OCI-LY7 (cell line): ENCODE measurements around the gene GRID1. TPM values are rescaled to one million over a fixed set of nuclear protein-coding genes. Genes with fewer than 3 reads are reported as not detected.

Experiments
- BruUV-seq: library from RNA; stranded (reverse); fragments of 400-500 nt; replicated peaks from 2 replicates; lab custom pipeline; 2021; lab: Mats Ljungman, UMichigan
- CTCF ChIA-PET: fragments of 300-600 bp; sonication (Branson Sonifier 250); formaldehyde crosslinking; loops from one replicate; lab custom pipeline; 2022; ENCODE audit warnings: antibody characterized with exemption; ENCODE audit not compliant: unreplicated experiment; lab: Charles Lee
- POLR2A ChIA-PET: fragments of 300-600 bp; sonication (Branson Sonifier 250); formaldehyde crosslinking; loops from one replicate; lab custom pipeline; 2022; ENCODE audit warnings: antibody characterized with exemption; lab: Charles Lee
- DNase-seq: peaks from one replicate; pipeline ENCODE4 v3.0.0-alpha.2; 2015; ENCODE audit warnings: low spot score
- H2AFZ ChIP-seq: fragments of 200-600 bp; sonication (generic), shearing (Covaris generic); 2 replicates; pipeline ENCODE4 v1.6.1; 2014; ENCODE audit warnings: mild to moderate bottlenecking, antibody characterized with exemption, low read length, moderate library complexity
- H3K27ac ChIP-seq: fragments of 200-600 bp; sonication (generic); 2 replicates; pipeline ENCODE4 v1.5.1; 2014; ENCODE audit warnings: mixed run types, low read depth, mild to moderate bottlenecking, moderate library complexity, low read length, inconsistent platforms; ENCODE audit not compliant: poor library complexity, severe bottlenecking
- H3K36me3 ChIP-seq: fragments of 200-600 bp; sonication (generic); 2 replicates; pipeline ENCODE4 v1.6.1; 2014; ENCODE audit warnings: mild to moderate bottlenecking, antibody characterized with exemption, low read length, moderate library complexity, mixed read lengths; ENCODE audit not compliant: insufficient read depth
- H3K4me1 ChIP-seq: fragments of 200-600 bp; sonication (generic); 2 replicates; pipeline ENCODE4 v1.5.1; 2014; ENCODE audit warnings: mild to moderate bottlenecking, low read length; ENCODE audit not compliant: insufficient read depth, poor library complexity, severe bottlenecking
- H3K4me2 ChIP-seq: fragments of 200-600 bp; sonication (generic); 2 replicates; pipeline ENCODE4 v1.6.1; 2014; ENCODE audit warnings: mild to moderate bottlenecking, low read length
- H3K4me3 ChIP-seq: fragments of 200-600 bp; sonication (generic); 2 replicates; pipeline ENCODE4 v1.5.1; 2014; ENCODE audit warnings: mild to moderate bottlenecking, low read depth, low read length; ENCODE audit not compliant: poor library complexity, severe bottlenecking
- H3K79me2 ChIP-seq: fragments of 200-600 bp; sonication (generic); 2 replicates; pipeline ENCODE4 v1.6.1; 2016; ENCODE audit warnings: low read depth, mild to moderate bottlenecking, low read length, moderate library complexity, mixed read lengths; ENCODE audit not compliant: insufficient read depth
- H3K9me2 ChIP-seq: fragments of 200-600 bp; sonication (generic); 2 replicates; pipeline ENCODE4 v1.6.1; 2016; ENCODE audit warnings: mild to moderate bottlenecking, low read length, mixed read lengths; ENCODE audit not compliant: insufficient read depth
- H3K9me3 ChIP-seq: fragments of 200-600 bp; sonication (generic); 2 replicates; pipeline ENCODE4 v1.6.1; 2014; ENCODE audit warnings: mild to moderate bottlenecking, mixed run types, low read length, mixed read lengths
- H4K20me1 ChIP-seq: fragments of 200-600 bp; sonication (generic); 2 replicates; pipeline ENCODE4 v1.6.1; 2014; ENCODE audit warnings: mild to moderate bottlenecking, antibody characterized with exemption, low read length, moderate library complexity, mixed read lengths; ENCODE audit not compliant: insufficient read depth
- EZH2phosphoT487 ChIP-seq: fragments of 200-600 bp; sonication (generic); IDR thresholded peaks from 2 replicates; pipeline ENCODE4 v1.6.1; 2018; ENCODE audit warnings: low read depth, borderline replicate concordance, mild to moderate bottlenecking, mixed run types, antibody characterized with exemption, low read length, moderate library complexity, mixed read lengths
- intact Hi-C: fragments of 100-400 bp; cut with micrococcal nuclease; formaldehyde crosslinking; loops from one replicate; pipeline ENCODE4 v1.10.0; 2022; ENCODE audit not compliant: unreplicated experiment
- total RNA-seq, 2 experiments: library from RNA; depleted of rRNA in 1 of 2; stranded (reverse); fragments of >200 nt in 1 of 2; shearing (Covaris generic) in 1 of 2; gene quantifications; 2 replicates each; pipeline ENCODE4 v1.2.3, GENCODE V29; 2014 to 2022
- TF ChIP-seq, protein P1 (sequence below): fragments of 200-600 bp; sonication (generic); conservative IDR thresholded peaks from 2 replicates; pipeline ENCODE4 v1.5.1; 2014; ENCODE audit warnings: mild to moderate bottlenecking, antibody characterized with exemption, low read length, moderate library complexity, mixed read lengths

The GRID1 gene
- total RNA-seq, 2 experiments from 2014 or later, result 1.6 to 3.7 TPM

DNA sequence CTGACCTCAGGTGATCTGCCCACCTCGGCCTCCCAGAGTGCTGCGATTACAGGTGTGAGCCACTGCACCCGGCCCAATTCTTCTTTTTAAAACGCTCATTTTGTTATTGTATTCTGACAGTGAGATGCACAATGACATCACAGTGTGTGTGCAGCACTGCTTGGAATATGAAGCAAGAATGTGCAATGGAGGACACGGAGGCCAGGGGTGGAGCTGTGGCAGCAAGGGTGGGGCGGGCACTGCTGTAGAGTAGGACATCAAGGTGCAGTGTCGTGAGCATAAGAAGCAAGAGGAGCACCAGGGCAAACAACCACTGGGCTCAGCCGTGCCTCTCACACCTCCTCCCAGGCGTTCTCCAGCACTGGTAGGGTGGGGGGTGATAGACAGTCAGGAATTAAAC lies 26.8 kb upstream of the GRID1 start:
- Histone ChIP-seq H3K27ac (peak overlapping the region; percentile 95), H3K4me3 (peak overlapping the region; percentile 76), H3K79me2 (peaks cover 22% of the 10 kb centered on the region; the same call in 1 of the 2 replicates), H3K4me2 (peak overlapping the region; percentile 93), H3K9me3 (no peaks in the 10 kb centered on the region), H3K36me3 (no peaks in the 10 kb centered on the region), H2AFZ (peak overlapping the region; percentile 71; the same call in 1 of the 2 replicates), H4K20me1 (no peaks in the 10 kb centered on the region), H3K9me2 (no peaks in the 10 kb centered on the region), H3K4me1 (peaks cover 84% of the 10 kb centered on the region)
- DNase-seq, result peak; percentile 65
- no TSS peak for BruUV-seq
- ChIA-PET POLR2A (interaction anchor here (0.6 to 9.1 kb wide), 16 partner anchors 8 to 439 kb away, joined by 3 to 111 read pairs (median 4); no protein-coding TSS in a partner anchor), CTCF (interaction anchor here (0.7 to 2.3 kb wide), 5 partner anchors 17 to 196 kb away, joined by 3 to 8 read pairs (median 4); no protein-coding TSS in a partner anchor)
- TF ChIP-seq, protein P1, sequence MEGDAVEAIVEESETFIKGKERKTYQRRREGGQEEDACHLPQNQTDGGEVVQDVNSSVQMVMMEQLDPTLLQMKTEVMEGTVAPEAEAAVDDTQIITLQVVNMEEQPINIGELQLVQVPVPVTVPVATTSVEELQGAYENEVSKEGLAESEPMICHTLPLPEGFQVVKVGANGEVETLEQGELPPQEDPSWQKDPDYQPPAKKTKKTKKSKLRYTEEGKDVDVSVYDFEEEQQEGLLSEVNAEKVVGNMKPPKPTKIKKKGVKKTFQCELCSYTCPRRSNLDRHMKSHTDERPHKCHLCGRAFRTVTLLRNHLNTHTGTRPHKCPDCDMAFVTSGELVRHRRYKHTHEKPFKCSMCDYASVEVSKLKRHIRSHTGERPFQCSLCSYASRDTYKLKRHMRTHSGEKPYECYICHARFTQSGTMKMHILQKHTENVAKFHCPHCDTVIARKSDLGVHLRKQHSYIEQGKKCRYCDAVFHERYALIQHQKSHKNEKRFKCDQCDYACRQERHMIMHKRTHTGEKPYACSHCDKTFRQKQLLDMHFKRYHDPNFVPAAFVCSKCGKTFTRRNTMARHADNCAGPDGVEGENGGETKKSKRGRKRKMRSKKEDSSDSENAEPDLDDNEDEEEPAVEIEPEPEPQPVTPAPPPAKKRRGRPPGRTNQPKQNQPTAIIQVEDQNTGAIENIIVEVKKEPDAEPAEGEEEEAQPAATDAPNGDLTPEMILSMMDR, result no peak
- no peak for TF ChIP-seq EZH2phosphoT487
- intact Hi-C loops, result loop anchor here (2.0 to 10.0 kb wide), 3 partner anchors 27 to 701 kb away; partner anchors contain the start of genes GLUD1, GRID1 and SHLD2

DNA sequence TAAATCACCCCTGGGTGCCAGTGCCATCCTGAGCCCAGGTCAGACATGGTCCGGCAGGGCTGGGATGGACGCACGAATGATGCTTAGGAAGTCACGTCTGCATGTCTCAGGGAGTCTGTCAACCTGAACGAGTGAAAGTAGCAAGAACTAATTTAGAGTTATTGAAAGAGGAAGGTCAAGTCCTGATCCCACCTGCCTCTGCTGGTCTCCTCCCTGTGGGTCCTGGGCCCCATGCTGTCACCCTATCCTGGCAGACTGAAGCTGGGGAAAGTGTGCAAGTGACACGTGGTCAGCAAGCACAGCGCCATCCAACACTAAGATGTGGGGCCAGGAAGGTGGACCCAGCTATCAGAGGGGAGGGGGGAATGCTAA lies 26.1 kb upstream of the GRID1 start:
- H3K27ac ChIP-seq, result peak overlapping the region; percentile 95
- DNase-seq, result peak; percentile 87
- TF ChIP-seq EZH2phosphoT487, result no peak
- TF ChIP-seq, protein P1, result no peak
- H3K4me1 ChIP-seq, result peaks cover 81% of the 10 kb centered on the region
- no peaks in the 10 kb centered on the region for H3K9me2 ChIP-seq
- peaks cover 22% of the 10 kb centered on the region; the same call in 1 of the 2 replicates for H3K79me2 ChIP-seq
- H4K20me1 ChIP-seq, result no peaks in the 10 kb centered on the region
- peak overlapping the region; percentile 76 for H3K4me3 ChIP-seq
- H3K36me3 ChIP-seq, result no peaks in the 10 kb centered on the region
- H2AFZ ChIP-seq, result peak overlapping the region; percentile 71; the same call in 1 of the 2 replicates
- CTCF ChIA-PET, result interaction anchor here (0.7 to 2.3 kb wide), 2 partner anchors 16 to 18 kb away, joined by 3 to 8 read pairs; no protein-coding TSS in a partner anchor
- H3K4me2 ChIP-seq, result peak overlapping the region; percentile 93
- no peaks in the 10 kb centered on the region for H3K9me3 ChIP-seq
- POLR2A ChIA-PET, result interaction anchor here (0.6 to 9.1 kb wide), 19 partner anchors 9 to 277 kb away, joined by 3 to 111 read pairs (median 4); partner anchors contain the start of gene WAPL
- intact Hi-C loops, result loop anchor here (1.0 to 10.0 kb wide), 5 partner anchors 8 to 702 kb away; partner anchors contain the start of genes GLUD1, GRID1 and SHLD2
- BruUV-seq, result no TSS peak
